Stimulated activated CD8-positive, alpha-beta memory T cell treated with anti-CD3 and anti-CD28 coated beads, Interleukin-15, amount 100 ng/mL, for 1 hour (primary cell): ENCODE measurements around the gene SLC22A12.

ENCODE experiments used
- DNase-seq: peaks from one replicate; pipeline ENCODE4 v3.0.0-alpha.2; 2020; ENCODE audit warnings: low read depth

Gene SLC22A12

DNA sequence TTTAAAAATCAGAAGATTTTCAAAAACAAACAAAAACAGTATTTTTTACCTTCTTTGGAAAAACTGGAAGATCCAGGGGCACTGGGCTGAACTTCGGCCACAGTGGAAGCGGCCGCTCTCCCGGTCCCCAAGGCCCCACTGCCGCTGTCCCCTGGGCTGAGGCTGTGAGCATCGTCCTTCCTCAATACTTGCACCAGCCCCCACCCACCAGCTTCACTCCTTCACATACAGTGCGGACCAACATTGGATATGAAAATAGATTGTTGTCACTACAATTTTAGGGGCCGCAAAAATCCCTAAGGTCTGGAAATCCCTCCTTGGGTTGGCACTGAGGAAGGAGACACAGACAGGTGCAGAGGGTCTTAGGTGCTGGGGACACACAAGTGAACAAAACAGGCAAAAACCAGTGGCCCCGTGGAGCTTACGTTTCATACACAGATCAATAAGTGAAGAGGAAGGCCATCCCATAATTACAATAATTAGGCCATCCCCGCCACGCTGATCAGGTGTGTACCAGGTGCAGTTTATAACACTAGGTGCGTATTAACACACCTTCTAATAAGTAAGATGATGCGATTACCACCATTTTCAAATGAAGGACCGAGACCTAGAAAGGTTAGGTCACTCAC lies 28.2 kb upstream of the SLC22A12 start:
- no peak for DNase-seq

- no peak for DNase-seq
These were observed 27.1 kb upstream of the SLC22A12 start for GRCh38 chr11:64563966-64564365.

DNA sequence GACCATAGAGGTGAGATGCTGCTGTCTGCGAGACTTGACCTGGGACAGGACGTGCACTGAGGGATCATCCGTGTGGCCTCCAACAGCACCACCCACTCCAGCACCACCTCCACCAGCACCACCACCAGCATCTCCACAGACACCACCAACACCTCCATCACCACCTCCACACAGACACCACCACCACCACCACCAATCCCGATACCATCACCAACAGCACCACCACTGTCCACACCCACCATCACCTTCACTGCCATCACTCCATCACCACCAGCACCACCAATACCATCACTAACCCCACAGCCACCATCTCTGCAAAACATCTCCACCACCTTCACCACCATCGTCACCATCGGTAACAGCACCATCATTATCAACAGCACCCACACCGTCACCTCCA lies 26.6 kb upstream of the SLC22A12 start:
- DNase-seq, result no peak

- DNase-seq, result no peak
These were observed 25.8 kb upstream of the SLC22A12 start for GRCh38 chr11:64564947-64565889.

GRCh38 chr11:64566042-64566914 lies 24.7 kb upstream of the SLC22A12 start:
- DNase-seq, result no peak

GRCh38 chr11:64566915-64567891 lies 23.8 kb upstream of the SLC22A12 start:
- no peak for DNase-seq

- no peak for DNase-seq
These were observed 22.9 kb upstream of the SLC22A12 start for GRCh38 chr11:64568041-64568571.

GRCh38 chr11:64568584-64569140 lies 22.4 kb upstream of the SLC22A12 start:
- DNase-seq, result no peak

- DNase-seq, result no peak
These were observed 21.6 kb upstream of the SLC22A12 start for GRCh38 chr11:64569300-64569970.

DNA sequence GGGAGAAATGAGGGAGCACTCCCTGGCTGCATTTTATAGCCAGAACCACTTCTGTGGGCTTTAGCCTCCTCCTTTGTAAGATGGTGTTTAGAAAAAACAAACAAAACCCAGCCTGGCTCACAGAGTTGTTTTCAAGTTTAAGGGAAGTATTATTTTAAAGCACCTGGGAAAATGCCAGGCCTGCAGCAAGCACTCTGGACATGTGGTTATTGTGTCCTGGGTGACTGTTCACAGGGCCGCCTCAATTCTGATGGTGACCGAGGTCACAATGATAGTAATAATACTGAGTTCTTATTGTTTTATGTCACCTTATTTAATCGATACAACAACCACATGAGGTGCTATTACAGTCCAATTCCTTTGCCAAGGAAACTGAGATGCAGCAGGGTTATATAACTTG lies 20.7 kb upstream of the SLC22A12 start:
- no peak for DNase-seq

DNA sequence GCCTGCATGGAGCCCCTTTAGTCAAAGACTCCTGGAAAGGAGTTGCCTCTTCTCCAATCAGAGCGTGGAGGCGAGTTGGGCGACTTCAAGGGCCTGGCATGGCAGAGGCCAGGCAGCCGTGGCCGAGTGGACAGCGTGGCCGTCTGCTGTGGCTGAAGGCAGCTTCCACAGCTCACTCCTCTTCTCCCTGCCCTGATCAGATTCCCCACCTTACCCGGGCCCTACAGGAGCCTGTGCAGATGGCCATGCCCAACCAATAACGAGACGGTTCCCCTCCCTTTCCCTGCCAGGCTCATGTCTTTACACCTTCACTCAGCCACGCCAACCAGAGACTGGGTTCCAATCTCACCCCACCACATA lies 20.0 kb upstream of the SLC22A12 start:
- no peak for DNase-seq

DNA sequence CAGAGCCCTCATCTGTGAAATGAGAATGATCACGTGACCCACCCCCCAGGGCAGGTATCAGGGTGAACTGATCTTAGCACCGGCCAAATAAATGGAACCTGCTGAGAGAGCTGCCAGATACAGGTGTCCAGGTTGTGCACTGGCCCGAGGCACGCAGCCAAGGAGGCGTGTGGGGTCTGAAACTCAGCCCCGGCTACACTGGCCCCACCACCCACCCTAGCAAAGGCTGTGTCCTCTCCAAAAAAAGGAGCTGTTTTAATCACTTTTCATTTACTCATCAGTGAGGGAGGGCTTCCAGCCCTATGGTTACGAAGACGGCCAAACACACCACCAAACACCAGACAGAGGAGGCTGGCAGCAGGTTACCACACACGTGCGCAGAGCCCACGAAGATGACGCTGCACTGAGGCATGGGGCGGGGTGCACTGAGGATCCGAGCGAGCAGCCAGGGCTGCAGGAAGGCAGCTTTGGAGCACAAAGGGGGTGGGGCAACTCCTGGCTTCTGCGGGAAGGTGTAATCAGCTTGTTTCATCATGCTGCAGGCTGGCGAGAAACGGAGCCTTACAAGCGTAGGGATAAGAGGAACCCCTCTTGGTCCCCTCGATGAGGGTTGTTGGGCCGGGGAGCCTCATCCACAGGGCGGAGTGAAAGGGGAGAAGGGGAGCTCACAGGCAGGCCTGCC lies 19.5 kb upstream of the SLC22A12 start:
- DNase-seq, result no peak

DNA sequence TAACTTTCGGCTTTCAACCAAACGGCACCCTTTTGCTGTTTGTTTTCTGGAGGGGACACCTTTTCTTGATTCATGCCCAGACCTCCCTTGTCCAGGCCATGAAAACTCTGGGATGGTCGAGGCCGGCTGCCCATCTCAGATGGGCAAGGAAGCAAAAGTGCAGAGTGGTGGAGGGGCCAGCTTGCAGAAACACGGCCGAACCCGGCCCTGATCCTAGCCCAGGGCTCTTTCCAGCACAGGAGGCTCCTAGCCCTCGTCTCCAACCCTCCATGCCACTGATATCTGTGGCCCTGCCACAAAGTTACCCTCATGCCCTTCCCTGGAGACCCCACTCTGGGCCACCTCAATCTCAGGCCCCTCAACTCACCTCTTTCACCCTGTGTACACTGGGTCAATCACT lies 18.9 kb upstream of the SLC22A12 start:
- DNase-seq, result no peak

DNA sequence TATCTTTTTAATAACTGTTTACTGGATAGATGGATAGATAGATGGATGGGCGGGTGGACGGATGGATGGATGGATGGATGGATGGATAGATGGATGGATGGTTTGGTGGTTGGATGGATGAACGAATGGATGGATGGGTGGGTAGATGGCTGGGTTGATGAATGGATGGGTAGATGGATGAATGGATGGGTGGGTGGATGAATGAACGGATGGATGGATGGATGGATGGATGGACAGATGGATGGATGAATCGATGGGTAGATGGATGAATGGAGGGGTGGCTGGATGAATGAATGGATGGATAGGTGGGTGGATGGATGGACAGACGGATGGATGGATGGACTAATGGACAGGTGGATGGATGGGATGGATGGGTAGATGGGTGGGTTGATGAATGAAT lies 13.8 kb upstream of the SLC22A12 start:
- DNase-seq, result no peak

- no peak for DNase-seq
These were observed 10.6 kb upstream of the SLC22A12 start for GRCh38 chr11:64580412-64580811.

DNA sequence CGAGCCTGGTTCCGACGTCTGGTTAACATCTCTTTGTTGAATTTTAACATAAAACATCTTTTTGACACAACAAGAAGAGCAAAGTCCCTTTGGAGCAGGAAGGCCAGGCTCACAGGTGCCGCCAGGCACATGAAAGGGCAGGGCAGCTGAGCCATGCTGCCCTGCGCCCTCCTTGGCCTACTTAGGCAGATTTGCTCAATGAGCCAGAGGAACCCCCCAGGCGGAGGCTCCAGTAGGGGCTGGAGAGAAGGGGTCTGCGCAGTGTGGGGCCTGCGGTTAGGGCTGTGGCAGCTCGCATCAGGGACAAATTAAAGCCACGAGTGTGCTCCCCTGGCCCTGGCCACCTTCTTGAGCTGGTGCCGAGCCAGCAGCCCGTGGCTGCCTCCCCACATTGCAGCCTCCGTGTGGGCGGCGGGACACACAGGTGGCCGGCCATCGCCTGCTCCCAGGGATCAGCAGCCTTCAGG lies 9.9 kb upstream of the SLC22A12 start:
- no peak for DNase-seq

GRCh38 chr11:64582885-64583284 lies 8.1 kb upstream of the SLC22A12 start:
- DNase-seq, result no peak

- DNase-seq, result no peak
These were observed 7.4 kb upstream of the SLC22A12 start for GRCh38 chr11:64583296-64584262.
